Right hindlimb (tissue), 1 donor: ENCODE measurements around the gene SERTAD2.

Experiments used
- DNase-seq: peaks from one replicate; pipeline ENCODE4 v3.0.0-alpha.2; 2018

SERTAD2 gene

GRCh38 chr2:64607381-64608304 is 46.1 kb downstream of the SERTAD2 start:
- no peak for DNase-seq

- peak; percentile 94 for DNase-seq
Observed at GRCh38 chr2:64606479-64607363, 47.0 kb downstream of the SERTAD2 start.

- no peak for DNase-seq
Observed at GRCh38 chr2:64605991-64606478, 47.7 kb downstream of the SERTAD2 start.

GRCh38 chr2:64605026-64605471 is 48.7 kb downstream of the SERTAD2 start:
- DNase-seq = no peak

- DNase-seq = no peak
Observed at GRCh38 chr2:64604155-64604554, 49.6 kb downstream of the SERTAD2 start.

GRCh38 chr2:64602436-64602835 is 51.3 kb downstream of the SERTAD2 start:
- DNase-seq = no peak

GRCh38 chr2:64601785-64602391 is 51.8 kb downstream of the SERTAD2 start:
- no peak for DNase-seq

- DNase-seq = no peak
Observed at GRCh38 chr2:64601034-64601754, 52.5 kb downstream of the SERTAD2 start.

GRCh38 chr2:64599469-64599868 is 54.2 kb downstream of the SERTAD2 start:
- DNase-seq = no peak

GRCh38 chr2:64598226-64598625 is 55.5 kb downstream of the SERTAD2 start:
- no peak for DNase-seq

GRCh38 chr2:64595397-64596176 is 58.1 kb downstream of the SERTAD2 start:
- no peak for DNase-seq

GRCh38 chr2:64594226-64594989 is 59.3 kb downstream of the SERTAD2 start:
- no peak for DNase-seq

GRCh38 chr2:64593035-64593655 is 60.6 kb downstream of the SERTAD2 start:
- no peak for DNase-seq

- no peak for DNase-seq
Observed at GRCh38 chr2:64591188-64591587, 62.5 kb downstream of the SERTAD2 start.

GRCh38 chr2:64587561-64587960 is 66.2 kb downstream of the SERTAD2 start:
- no peak for DNase-seq

- DNase-seq = no peak
Observed at GRCh38 chr2:64586883-64587481, 66.7 kb downstream of the SERTAD2 start.

- DNase-seq = no peak
Observed at GRCh38 chr2:64586054-64586453, 67.7 kb downstream of the SERTAD2 start.

- DNase-seq = no peak
Observed at GRCh38 chr2:64582774-64583340, 70.9 kb downstream of the SERTAD2 start.
